Measurements from ENCODE around the gene CMTM4. TPM values are rescaled to one million over a fixed set of nuclear protein-coding genes. Genes with fewer than 3 reads are reported as not detected.
A peak's percentile ranks its signal among the peaks of the same experiment; 100 is the strongest.

Gene CMTM4
- total RNA-seq (2014; rRNA removed; shearing (Covaris generic)), result 65.1 and 70.2 TPM in 2 replicates

- peak; percentile 91 for DNase-seq (ENCODE audit: low spot score)
Observed at GRCh38 chr16:66696669-66697630, at the start of gene CMTM4. CMTM4 (minus strand) TSS chr16:66696743; CDS start chr16:66696525, 218 bp downstream.

DNA sequence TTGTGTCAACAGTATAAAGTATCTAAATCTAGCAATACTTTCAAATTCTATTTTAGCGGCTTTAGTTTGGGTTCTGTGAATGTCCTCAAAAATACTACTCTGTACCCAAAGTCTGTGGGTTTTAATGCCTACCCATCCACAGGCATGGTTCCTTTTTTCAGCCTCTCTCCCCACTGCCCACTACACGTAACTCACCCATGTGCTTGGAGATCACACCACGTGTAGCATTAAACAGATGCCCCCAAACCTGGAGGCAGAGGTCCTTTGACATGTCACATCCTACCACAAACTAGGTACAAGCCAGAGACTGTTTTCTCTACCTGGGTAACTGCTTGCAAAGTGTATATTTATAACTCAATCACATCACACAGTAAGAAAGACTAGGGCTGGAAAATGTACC, 49.5 kb upstream of the CMTM4 start:
- DNase-seq (ENCODE audit: low spot score), result no peak

GRCh38 chr16:66741950-66742808, 45.6 kb upstream of the CMTM4 start:
- no peak for DNase-seq (ENCODE audit: low spot score)

GRCh38 chr16:66741169-66741900, 44.8 kb upstream of the CMTM4 start:
- peak; percentile 51 for DNase-seq (ENCODE audit: low spot score)

- peak; percentile 17 for DNase-seq (ENCODE audit: low spot score)
Observed at GRCh38 chr16:66740533-66740932, 44.0 kb upstream of the CMTM4 start.

DNA sequence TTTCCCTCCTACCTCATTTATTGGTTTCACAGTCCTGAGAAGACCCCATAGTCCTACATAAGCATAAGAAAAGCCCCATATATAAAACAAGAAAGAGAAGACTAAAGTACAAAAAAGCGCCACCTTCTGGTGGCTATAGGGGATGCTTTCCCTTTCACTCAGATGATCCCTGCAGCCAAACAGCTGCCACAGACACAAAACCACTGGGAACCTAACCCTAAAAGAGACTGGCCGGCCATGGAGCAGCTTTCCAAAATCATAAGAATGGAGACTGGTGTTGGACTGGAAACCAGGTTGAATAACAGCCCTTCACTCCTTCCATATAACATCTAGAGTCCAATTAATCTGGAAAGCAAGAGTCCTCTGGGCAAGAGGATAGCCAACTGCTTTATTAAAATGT, 43.5 kb upstream of the CMTM4 start:
- DNase-seq (ENCODE audit: low spot score), result peak; percentile 59

DNA sequence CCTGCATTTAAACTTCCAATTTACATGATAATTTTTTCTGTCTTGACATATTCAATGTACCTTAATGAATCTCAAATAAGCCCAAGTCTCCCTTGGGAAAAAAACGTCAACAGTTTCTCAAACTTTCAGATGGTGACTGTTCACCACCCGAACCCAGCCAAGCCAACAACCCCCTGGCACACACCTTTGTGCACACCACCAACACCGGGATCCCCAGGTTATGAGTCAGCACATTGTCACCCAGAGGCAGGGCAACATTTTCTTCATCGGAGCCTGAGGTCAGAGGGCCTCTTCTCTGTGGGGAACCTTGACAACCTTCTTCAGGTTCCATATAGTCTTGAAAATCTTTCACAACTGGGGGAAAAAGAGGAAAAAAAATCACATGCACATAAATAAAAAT, 39.3 kb upstream of the CMTM4 start:
- no peak for DNase-seq (ENCODE audit: low spot score)

- no peak for DNase-seq (ENCODE audit: low spot score)
Observed at GRCh38 chr16:66731101-66731500, 34.6 kb upstream of the CMTM4 start.

- DNase-seq (ENCODE audit: low spot score), result no peak
Observed at GRCh38 chr16:66728804-66729203, 32.3 kb upstream of the CMTM4 start.

- DNase-seq (ENCODE audit: low spot score), result peak; percentile 56
Observed at GRCh38 chr16:66728117-66728787, 31.7 kb upstream of the CMTM4 start.

DNA sequence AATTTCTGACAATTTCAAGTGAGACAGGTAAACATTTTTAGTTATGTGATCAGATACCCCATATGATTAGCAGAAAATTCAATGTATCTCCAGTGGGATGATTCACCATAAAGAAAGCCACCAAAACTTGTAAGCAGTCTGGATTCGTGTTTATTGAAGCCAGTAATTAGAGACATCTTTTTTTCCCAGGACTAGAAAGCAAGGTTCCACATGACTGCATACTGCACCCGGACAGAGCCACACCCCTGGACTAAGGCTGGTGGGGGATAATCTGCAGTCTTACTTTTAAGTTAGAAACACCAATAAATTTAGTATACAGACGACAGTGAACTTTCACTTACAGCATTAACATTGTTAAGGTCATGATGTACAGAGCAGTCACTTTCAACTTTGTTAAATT, 24.2 kb upstream of the CMTM4 start:
- no peak for DNase-seq (ENCODE audit: low spot score)

DNA sequence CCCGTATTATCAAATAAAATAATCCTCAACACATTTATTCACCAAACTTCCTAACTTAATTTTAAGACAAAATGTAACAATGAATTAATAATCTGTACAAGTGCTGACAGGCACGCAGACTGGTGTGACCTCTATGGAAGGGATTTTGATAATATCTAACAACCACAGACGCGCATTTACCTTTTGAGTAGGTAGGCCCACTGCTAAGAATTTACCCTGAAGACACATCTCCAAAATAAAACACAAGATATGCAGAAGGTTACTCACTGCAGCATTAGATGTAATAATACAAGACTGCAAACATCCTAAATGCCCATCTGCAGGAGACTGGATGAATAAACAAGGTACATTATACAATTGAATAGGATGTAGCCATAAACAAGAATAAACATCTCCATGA, 22.7 kb upstream of the CMTM4 start:
- no peak for DNase-seq (ENCODE audit: low spot score)

DNA sequence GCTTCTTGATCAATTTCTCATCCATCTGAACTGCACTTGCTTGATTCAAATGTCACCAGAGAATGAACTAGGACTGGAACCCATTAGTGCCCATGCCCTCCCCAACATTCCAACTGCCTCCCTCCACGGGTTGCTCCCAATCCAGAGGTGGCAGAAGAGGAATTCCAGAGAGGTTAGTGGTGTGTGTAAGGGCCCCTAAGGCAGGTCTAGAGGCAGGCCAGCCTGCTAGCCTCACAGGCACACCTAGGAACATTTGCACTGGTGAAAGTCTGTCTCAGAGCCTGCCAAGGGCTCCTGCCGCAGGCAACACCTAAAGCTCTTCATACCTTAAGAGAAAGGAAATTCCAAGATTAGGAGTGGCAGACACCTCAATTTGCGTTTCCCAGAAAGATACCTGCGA, 21.2 kb upstream of the CMTM4 start:
- no peak for DNase-seq (ENCODE audit: low spot score)

- DNase-seq (ENCODE audit: low spot score), result peak; percentile 29
Observed at GRCh38 chr16:66717112-66717675, 20.7 kb upstream of the CMTM4 start.

GRCh38 chr16:66714654-66715307, 18.2 kb upstream of the CMTM4 start:
- peak; percentile 24 for DNase-seq (ENCODE audit: low spot score)

GRCh38 chr16:66714062-66714461, 17.5 kb upstream of the CMTM4 start:
- no peak for DNase-seq (ENCODE audit: low spot score)

GRCh38 chr16:66713076-66713475, 16.5 kb upstream of the CMTM4 start:
- no peak for DNase-seq (ENCODE audit: low spot score)

DNA sequence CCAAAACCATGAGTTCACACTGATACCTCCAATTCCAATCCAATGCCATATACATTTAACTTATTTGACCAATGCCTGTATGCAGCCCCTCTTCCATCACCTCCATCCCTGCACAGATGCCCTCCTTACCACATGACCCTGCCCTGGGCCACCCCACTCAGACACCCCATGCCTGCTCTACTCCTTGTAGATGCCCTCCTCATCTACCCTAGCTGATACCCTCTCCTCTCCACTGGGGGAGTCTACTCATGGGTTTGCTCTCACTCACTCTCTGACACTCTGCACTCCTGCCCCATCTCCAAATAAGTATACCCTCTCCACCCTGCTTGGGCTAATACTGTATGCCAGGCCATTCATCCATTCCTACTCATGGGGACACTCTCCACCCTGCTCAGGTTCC, 16.0 kb upstream of the CMTM4 start:
- DNase-seq (ENCODE audit: low spot score), result no peak

DNA sequence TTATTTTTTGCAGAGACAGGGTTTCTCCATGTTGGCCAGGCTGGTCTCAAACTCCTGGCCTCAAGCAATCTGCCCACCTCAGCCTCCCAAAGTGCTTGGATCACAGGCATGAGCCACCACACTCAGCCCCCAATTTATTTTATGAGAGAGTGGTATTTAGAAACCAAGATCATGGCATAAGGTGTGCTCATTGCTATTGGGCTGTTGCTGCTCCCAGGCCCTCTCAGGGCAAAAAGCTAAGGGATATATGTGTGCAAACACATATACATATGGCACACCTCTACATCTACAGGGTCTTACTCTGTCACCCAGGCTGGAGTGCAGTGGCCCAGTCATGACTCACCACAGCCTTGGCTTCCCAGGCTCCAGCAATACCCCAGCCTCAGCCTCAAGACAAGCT, 15.0 kb upstream of the CMTM4 start:
- no peak for DNase-seq (ENCODE audit: low spot score)

DNA sequence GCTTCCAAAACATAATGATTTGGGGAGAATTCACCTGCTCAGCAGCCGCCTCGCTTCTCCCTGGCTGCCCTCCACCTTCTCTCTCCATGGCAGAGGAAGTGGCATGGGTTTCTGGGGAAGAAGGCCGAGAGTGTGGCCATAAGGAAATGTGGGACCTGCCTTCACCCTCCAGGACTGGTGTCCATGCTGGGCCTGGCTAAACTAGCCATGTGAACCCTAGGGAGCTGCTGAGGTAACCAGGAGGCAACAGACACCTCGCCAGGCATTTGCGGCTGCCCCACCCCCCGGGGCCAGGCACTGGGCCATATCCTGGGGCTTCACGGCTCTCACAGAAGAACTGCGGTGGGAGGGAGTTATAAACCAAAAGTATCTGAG, 9.9 kb upstream of the CMTM4 start:
- no peak for DNase-seq (ENCODE audit: low spot score)

Measured in HT-29 (cell line).